ENCODE results near the gene C2. TPM values are rescaled to one million over a fixed set of nuclear protein-coding genes. Genes with fewer than 3 reads are reported as not detected.

The C2 gene
- total RNA-seq: 1.2 and 9.6 TPM in 2 replicates

DNA sequence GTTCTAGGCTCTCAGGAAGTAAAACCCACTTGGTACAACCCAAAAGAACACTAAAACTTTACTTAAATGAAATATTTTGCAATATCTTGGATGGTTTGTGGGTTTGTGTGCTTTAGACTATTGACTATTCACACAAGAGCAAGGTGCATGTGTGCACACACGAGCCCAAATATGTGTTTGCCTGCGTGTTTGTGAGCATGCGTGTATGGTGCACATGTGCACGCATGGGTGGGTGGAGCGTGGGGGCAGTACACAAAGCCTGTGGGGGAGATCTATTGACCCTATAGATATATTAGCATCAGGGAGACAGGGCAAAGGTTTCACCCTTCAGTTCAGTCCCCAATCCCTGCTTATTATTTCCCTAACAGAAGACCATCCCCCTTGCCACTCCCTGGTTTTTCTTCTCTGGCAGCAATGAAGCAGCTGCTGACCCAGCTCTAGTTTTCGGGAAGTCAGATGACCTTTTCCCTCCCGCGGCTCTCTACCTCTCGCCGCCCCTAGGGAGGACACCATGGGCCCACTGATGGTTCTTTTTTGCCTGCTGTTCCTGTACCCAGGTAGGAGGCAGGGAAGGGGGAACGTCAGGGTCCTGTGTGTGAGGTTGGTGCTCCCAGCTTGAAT is at the start of gene C2:
TSS of gene C2 (plus strand) at position 476 of the 621 bp plus-strand sequence. CDS start at position 512, 36 bp downstream.

DNA sequence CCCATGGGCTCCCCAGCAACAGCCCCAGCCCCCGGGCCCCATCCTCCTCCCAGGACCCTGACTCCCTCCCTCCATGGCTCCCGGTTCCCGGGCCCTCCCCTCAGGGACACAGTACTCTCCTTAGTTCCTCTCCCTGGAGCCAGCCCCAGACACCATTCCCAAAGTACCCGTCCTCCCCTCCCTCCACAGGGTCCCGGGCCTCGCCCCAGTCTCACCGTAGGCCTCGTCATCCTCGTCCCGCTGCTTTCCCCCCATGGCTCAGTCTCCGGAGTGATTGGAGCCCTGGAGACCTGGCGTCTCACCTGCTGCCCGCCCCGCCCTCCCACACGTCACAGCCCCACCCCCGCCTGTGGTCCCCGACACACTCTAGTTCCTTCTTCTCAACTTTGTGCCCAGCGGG is 48.8 kb upstream of the C2 start, which contains the start of gene SLC44A4:
TSS of gene SLC44A4 (minus strand) at position 272 of the 400 bp plus-strand sequence. CDS start at position 255, 17 bp downstream.

DNA sequence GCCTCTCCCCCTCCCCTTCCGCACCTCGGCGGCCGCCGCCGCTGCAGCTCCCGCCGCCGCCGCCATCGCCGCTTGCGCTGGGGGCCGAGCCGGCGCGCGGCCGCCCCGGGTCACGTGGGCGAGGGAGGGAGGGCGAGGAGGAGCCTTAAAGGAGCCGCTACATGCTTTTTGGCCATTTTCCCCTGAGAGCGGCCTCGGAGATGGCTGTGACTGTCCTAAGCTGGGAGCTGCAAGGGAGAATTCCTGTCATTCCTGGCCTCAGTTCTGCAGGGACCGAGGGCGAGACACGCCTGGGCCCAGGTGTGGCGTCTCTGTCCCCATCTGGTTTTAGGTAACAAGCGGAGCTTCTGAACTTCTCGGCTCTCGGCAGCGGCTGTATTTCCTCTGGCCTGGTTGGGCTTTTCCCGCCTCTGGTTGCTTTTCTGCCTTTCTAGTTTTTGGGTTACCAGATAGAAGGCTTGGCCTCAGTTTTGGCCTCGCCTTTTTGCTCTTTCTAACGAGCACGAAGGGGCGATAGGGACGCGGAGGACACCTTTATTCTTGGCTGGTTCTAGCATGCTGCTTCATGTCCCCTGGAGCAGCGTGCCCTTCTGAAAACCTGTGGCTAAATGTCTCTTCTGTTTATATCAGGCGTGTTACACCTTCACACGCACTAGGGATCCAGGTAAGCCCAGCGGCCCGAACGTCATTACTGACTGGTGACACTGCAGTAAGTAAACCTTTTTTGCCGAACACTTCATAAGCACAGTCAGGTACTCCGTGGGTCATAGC is 29.7 kb upstream of the C2 start, which contains the start of gene EHMT2:
TSS of gene EHMT2 (minus strand) at position 87 of the 771 bp plus-strand sequence. CDS start at position 66, 21 bp downstream.

DNA sequence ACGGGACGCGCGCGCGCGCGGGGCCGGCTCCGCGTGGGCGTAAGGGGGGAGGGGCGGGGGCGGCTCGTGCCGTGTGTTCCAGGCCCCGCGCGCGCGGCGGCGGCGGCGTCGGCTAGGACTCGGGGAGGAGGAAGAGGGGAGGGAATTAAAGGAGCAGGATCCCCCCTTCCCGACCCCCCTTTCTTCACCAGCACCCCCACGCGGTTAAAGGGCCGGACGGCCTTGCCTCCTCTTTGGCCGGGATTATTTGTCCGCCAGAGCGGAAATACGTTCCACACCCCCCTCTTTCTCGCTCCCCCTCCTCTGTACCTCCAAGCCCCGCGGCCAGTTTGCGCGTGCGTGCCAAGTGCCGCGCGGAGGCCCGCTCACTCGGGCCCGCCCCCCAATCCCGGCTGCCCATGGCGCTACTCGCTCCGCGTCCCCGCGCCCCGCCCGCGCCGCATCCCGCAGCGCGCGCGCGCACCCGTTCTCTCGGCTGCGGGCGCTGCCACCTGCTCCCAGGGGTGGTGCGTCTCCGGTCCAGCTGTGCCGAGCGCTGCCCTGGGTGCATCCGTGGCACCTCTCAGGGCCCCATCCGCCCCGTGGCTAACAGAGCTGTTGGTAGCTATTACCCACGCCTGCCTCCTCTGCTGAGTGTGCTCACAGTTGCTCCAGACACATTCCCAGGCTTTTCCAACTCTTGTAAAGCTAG is 25.4 kb upstream of the C2 start, which contains the start of gene ZBTB12:
TSS of gene ZBTB12 (minus strand) at position 134 of the 691 bp plus-strand sequence. CDS start 781 bp downstream, outside the sequence.

DNA sequence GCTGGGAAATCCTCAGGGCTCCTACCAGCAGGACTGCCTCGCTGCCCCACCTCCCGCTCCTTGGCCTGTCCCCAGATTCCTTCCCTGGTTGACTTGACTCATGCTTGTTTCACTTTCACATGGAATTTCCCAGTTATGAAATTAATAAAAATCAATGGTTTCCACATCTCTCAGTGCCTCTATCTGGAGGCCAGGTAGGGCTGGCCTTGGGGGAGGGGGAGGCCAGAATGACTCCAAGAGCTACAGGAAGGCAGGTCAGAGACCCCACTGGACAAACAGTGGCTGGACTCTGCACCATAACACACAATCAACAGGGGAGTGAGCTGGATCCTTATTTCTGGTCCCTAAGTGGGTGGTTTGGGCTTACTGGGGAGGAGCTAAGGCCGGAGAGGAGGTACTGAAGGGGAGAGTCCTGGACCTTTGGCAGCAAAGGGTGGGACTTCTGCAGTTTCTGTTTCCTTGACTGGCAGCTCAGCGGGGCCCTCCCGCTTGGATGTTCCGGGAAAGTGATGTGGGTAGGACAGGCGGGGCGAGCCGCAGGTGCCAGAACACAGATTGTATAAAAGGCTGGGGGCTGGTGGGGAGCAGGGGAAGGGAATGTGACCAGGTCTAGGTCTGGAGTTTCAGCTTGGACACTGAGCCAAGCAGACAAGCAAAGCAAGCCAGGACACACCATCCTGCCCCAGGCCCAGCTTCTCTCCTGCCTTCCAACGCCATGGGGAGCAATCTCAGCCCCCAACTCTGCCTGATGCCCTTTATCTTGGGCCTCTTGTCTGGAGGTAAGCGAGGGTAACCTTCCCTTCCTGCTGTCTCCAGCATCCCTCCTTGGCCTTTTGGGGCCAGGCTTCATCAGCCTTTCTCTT is 18.2 kb downstream of the C2 start, which contains the start of gene CFB:
TSS of gene CFB (plus strand) at position 589 of the 863 bp plus-strand sequence. CDS start at position 716, 127 bp downstream.

DNA sequence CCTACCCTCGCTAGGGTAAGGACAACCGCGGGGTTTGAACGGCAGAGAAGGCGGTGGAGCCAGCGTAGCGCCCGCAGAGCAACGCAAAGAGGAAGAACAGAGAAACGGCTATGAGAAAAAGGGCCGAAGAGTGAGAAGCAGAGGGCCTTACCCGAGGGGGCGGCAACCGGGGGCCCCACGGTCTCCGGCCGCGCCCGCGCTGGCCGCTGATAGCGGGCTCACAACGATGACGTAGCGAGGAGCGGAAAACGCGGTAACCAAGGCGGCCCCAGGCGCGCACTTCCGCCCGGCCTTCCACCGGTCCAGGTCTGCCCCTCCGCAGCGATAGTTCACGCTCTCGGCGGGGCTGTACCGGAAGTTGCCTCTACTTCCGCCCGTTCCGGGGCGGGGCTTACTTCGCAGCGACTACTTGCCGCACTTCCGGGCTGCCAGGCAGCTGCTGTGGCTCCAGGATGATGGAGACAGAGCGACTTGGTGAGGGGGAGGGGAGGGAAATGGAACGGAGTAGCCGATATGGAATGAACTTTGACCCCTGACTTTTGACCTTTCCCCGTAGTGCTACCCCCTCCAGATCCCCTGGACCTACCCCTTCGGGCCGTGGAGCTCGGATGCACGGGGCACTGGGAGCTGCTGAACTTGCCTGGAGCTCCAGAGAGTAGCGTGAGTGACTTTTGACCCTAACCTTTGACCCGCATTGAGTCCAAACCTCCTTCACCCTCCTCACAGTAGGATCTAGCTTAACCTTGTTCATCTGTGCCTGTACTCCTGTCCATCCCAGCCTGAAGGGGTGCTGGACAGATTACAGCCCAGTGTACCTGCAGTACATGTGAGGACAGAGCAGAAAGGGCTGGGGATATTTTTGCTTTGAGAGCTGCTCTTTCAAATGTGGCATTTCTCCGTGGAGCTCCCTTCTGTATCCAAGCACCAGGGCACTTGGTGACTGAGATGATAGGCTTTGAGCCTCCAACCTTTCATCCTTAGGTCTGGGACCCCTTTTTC is 31.5 kb downstream of the C2 start, which contains the start of the genes NELFE and SKIC2:
TSS of gene NELFE (minus strand) at position 231 of the 999 bp plus-strand sequence. CDS start 525 bp downstream, outside the sequence.
TSS of gene SKIC2 (plus strand) at position 435 of the 999 bp plus-strand sequence. CDS start at position 453, 18 bp downstream.

DNA sequence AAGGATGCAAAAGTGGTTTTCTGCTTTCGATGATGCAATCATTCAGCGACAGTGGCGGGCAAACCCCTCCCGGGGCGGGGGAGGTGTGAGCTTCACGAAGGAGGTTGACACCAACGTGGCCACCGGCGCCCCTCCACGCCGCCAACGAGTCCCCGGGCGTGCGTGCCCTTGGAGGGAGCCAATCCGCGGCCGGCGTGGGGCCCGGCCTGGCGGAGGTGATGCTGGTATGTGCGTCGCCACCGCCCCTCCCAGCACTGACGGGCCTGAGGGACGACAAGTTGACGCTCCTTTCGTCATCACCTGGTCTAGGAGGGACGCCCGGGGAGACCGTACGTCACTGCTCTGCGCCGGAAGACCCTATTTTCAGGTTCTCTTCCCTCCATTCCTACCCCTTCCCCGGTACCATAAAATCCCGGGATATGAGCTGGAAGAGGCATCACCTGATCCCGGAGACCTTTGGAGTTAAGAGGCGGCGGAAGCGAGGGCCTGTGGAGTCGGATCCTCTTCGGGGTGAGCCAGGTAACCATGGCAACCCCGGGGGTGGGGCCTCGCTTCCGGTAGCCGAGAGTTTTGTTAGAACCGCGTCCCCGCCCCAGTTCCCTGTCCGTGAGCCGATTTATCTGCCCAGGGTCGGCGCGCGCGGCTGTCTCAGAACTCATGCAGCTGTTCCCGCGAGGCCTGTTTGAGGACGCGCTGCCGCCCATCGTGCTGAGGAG is 44.6 kb downstream of the C2 start, which contains the start of gene DXO:
TSS of gene DXO (minus strand) at position 146 of the 716 bp plus-strand sequence. CDS start 463 bp downstream, outside the sequence.

DNA sequence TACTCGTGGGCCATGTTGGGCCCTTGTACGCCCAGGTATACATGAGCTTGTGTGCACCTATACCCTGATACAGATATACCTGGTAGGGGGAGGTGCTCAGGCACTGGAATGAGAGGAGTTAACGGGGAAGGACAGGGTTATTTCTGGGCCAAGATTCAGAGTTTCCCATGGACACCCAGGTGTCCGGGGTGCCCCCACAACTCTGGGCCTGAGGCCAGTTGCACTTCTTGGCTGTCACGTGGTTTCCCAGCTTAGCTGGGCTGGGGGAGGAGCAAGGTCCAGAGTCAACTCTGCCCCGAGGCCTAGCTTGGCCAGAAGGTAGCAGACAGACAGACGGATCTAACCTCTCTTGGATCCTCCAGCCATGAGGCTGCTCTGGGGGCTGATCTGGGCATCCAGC is 54.2 kb downstream of the C2 start, which contains the start of gene C4A:
TSS of gene C4A (plus strand) at position 314 of the 400 bp plus-strand sequence. CDS start at position 365, 51 bp downstream.

Other genes starting within 250 kb of the C2 start
- gene LY6G5C, start 246.7 kb upstream of the C2 start, total RNA-seq: 0.43 TPM in 1 of 2 replicates, not detected in the other
- 25.7 and 29.2 TPM in 2 replicates for gene ABHD16A, start 224.4 kb upstream of the C2 start, total RNA-seq
- gene LY6G6F, start 220.9 kb upstream of the C2 start, total RNA-seq: not detected in 2 replicates
- gene LY6G6D, start 212.4 kb upstream of the C2 start, total RNA-seq: not detected in 2 replicates
- not detected in 2 replicates for gene LY6G6C, start 206.0 kb upstream of the C2 start, total RNA-seq
- not detected in 2 replicates for gene MPIG6B, start 204.3 kb upstream of the C2 start, total RNA-seq
- 70.2 and 88.5 TPM in 2 replicates for gene DDAH2, start 198.4 kb upstream of the C2 start, total RNA-seq
- gene CLIC1, start 191.2 kb upstream of the C2 start, total RNA-seq: 266 and 364 TPM in 2 replicates
- gene MSH5, start 187.7 kb upstream of the C2 start, total RNA-seq: 4.2 and 4.7 TPM in 2 replicates
- gene SAPCD1, start 165.1 kb upstream of the C2 start, total RNA-seq: 1.2 and 2.8 TPM in 2 replicates
- gene VWA7, start 150.4 kb upstream of the C2 start, total RNA-seq: not detected in 2 replicates
- 44.9 and 47.3 TPM in 2 replicates for gene VARS1, start 132.0 kb upstream of the C2 start, total RNA-seq
- 40.0 and 71.4 TPM in 2 replicates for gene LSM2, start 120.8 kb upstream of the C2 start, total RNA-seq
- 0.12 and 0.34 TPM in 2 replicates for gene HSPA1L, start 112.4 kb upstream of the C2 start, total RNA-seq
- gene HSPA1A, start 112.2 kb upstream of the C2 start, total RNA-seq: 62.6 and 74.3 TPM in 2 replicates
- 94.5 and 110 TPM in 2 replicates for gene HSPA1B, start 100.0 kb upstream of the C2 start, total RNA-seq
- gene NEU1, start 64.9 kb upstream of the C2 start, total RNA-seq: 55.6 and 65.6 TPM in 2 replicates
- 0.51 TPM in 1 of 2 replicates, not detected in the other for gene SLC44A4, start 48.7 kb upstream of the C2 start, total RNA-seq
- 32.1 and 55.8 TPM in 2 replicates for gene EHMT2, start 30.0 kb upstream of the C2 start, total RNA-seq
- 2.6 and 4.9 TPM in 2 replicates for gene ZBTB12, start 25.6 kb upstream of the C2 start, total RNA-seq
- 11.4 and 11.6 TPM in 2 replicates for gene CFB, start 18.4 kb downstream of the C2 start, total RNA-seq
- 73.6 and 83.6 TPM in 2 replicates for gene NELFE, start 31.3 kb downstream of the C2 start, total RNA-seq
- gene SKIC2, start 31.5 kb downstream of the C2 start, total RNA-seq: 34.1 and 37.6 TPM in 2 replicates
- gene DXO, start 44.4 kb downstream of the C2 start, total RNA-seq: 13.5 and 15.4 TPM in 2 replicates
- 6.9 and 30.7 TPM in 2 replicates for gene C4A, start 54.3 kb downstream of the C2 start, total RNA-seq
- 14.6 and 48.8 TPM in 2 replicates for gene C4B, start 87.1 kb downstream of the C2 start, total RNA-seq
- gene CYP21A2, start 110.7 kb downstream of the C2 start, total RNA-seq: 0.23 and 1.3 TPM in 2 replicates
- 108 and 240 TPM in 2 replicates for gene TNXB, start 181.6 kb downstream of the C2 start, total RNA-seq
- gene ATF6B, start 200.5 kb downstream of the C2 start, total RNA-seq: 17.6 and 17.9 TPM in 2 replicates
- gene FKBPL, start 202.6 kb downstream of the C2 start, total RNA-seq: 2.1 and 3.4 TPM in 2 replicates
- gene PRRT1, start 224.2 kb downstream of the C2 start, total RNA-seq: 0.47 and 0.85 TPM in 2 replicates
- gene PPT2, start 226.4 kb downstream of the C2 start, total RNA-seq: 12.1 and 16.1 TPM in 2 replicates
- 1.6 and 3.7 TPM in 2 replicates for gene EGFL8, start 236.9 kb downstream of the C2 start, total RNA-seq
- gene AGPAT1, start 248.4 kb downstream of the C2 start, total RNA-seq: 65.4 and 84.0 TPM in 2 replicates